ENCODE measurements around the gene RCOR1. TPM values are rescaled to one million over a fixed set of nuclear protein-coding genes. Genes with fewer than 3 reads are reported as not detected.

RCOR1 gene
- total RNA-seq, 1 donor from 2014 or later = 4.7 TPM

GRCh38 chr14:102683399-102684297 lies 91.2 kb downstream of the RCOR1 start:
- no peaks in the 10 kb centered on the region for H3K4me1 ChIP-seq
- no peaks in the 10 kb centered on the region for H3K27me3 ChIP-seq
- no peaks in the 10 kb centered on the region for H3K9me3 ChIP-seq
- DNase-seq (ENCODE audit: low spot score in 2 of 2) = no peak
- H3K27ac ChIP-seq = no peak overlapping the region
- intact Hi-C loops (cut with DNase I) = no loop called here
- peaks cover 4 to 5% of the 10 kb centered on the region in 2 donors for H3K36me3 ChIP-seq
- TF ChIP-seq CTCF (IDR thresholded peaks at IDR 0.05) = no peak
- no peak overlapping the region for H3K4me3 ChIP-seq

DNA sequence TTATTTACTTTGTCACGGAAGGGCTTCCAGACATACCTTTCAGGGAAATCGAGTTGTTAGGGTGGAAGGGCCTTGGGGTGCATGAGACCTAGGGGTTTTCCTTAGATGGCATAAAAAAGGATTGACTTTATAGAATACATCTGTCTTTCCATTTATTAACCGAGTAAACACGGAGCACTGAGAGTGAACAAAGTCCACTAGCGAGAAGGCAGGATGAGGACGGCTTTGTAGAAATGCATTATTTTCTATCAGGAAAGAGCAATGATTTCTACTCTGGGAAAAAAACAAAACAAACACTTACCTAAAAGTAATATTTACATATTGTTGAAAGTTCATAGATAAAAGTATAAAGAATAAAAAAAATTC lies 91.8 kb downstream of the RCOR1 start:
- no peaks in the 10 kb centered on the region for H3K9me3 ChIP-seq
- H3K36me3 ChIP-seq = peaks cover 4 to 5% of the 10 kb centered on the region in 2 donors
- no peak overlapping the region for H3K4me3 ChIP-seq
- DNase-seq (ENCODE audit: low spot score in 2 of 2) = no peak
- H3K27ac ChIP-seq = no peak overlapping the region
- no peaks in the 10 kb centered on the region for H3K27me3 ChIP-seq
- no peak for TF ChIP-seq CTCF (IDR thresholded peaks at IDR 0.05)
- intact Hi-C loops (cut with DNase I) = no loop called here
- no peaks in the 10 kb centered on the region for H3K4me1 ChIP-seq

DNA sequence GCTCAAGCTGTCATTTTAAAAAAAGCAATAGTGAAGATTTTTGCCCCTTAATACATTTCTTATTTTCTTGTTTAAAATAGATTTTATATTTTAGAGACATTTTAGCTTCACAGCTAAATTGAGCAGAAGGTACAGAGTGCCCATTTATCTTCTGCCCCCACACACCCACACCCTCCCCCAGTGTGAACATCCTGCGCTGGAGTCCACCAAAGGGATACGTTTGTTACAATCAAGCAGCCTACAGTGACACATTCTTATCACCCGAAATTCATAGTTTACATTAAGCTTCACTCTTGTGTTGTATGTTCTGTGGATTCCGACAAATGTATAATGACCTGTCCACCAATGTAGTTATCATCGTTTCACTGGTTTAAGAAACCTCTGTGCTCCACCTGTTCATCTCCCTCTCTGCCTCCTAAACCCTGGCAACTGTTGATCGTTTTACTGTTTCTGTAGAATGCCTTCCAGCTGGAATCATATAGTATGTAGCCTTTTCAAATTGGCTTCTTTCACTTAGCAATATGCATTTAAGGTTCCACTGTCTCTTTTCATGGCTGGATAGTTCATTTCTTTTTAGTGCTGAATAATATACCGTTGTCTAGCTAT lies 93.8 kb downstream of the RCOR1 start:
- H3K27ac ChIP-seq = no peak overlapping the region
- H3K9me3 ChIP-seq = no peaks in the 10 kb centered on the region
- H3K36me3 ChIP-seq = peaks cover 4 to 5% of the 10 kb centered on the region in 2 donors
- intact Hi-C loops (cut with DNase I) = no loop called here
- no peak for TF ChIP-seq CTCF (IDR thresholded peaks at IDR 0.05)
- H3K4me1 ChIP-seq = no peaks in the 10 kb centered on the region
- no peaks in the 10 kb centered on the region for H3K27me3 ChIP-seq
- no peak for DNase-seq (ENCODE audit: low spot score in 2 of 2)
- H3K4me3 ChIP-seq = no peak overlapping the region

DNA sequence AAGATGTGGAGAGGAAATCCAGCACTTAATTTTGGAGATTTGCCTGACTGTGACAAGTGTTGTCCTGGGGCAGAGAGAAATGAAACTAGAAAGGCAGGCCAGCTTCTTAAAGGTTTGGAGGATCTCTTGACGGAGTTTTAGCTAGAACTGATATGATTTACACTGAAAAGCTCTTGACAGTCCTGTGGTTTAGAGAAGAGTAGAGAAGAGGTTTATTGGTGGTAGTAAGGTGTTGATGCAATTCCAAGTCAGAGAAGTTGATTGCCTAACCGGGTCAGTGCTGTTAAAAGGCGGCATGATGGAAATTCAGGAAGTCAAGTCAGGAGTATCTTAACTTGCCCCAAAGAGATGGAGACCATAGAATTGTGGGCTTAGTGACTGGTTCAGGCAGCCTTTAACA lies 95.8 kb downstream of the RCOR1 start:
- intact Hi-C loops (cut with DNase I) = no loop called here
- Histone ChIP-seq H3K4me1 (no peaks in the 10 kb centered on the region), H3K27me3 (no peaks in the 10 kb centered on the region), H3K36me3 (peaks cover 2 to 4% of the 10 kb centered on the region in 2 donors), H3K9me3 (no peaks in the 10 kb centered on the region), H3K27ac (no peak overlapping the region), H3K4me3 (no peak overlapping the region)
- no peak for DNase-seq (ENCODE audit: low spot score in 2 of 2)
- no peak for TF ChIP-seq CTCF (IDR thresholded peaks at IDR 0.05)

GRCh38 chr14:102690509-102691286 lies 98.2 kb downstream of the RCOR1 start:
- H3K4me3 ChIP-seq = no peak overlapping the region
- H3K9me3 ChIP-seq = no peaks in the 10 kb centered on the region
- H3K36me3 ChIP-seq = no peaks in the 10 kb centered on the region
- no peak for TF ChIP-seq CTCF (IDR thresholded peaks at IDR 0.05)
- no peak for DNase-seq (ENCODE audit: low spot score in 2 of 2)
- H3K27me3 ChIP-seq = no peaks in the 10 kb centered on the region
- no peak overlapping the region for H3K27ac ChIP-seq
- no peaks in the 10 kb centered on the region for H3K4me1 ChIP-seq
- intact Hi-C loops (cut with DNase I) = loop anchor here (10.0 kb wide), 1 partner anchor 414 kb away; no protein-coding TSS in a partner anchor

Data from ascending aorta (tissue), 2 donors.